GM12878 (cell line): ENCODE data around the gene ELF2. TPM values are rescaled to one million over a fixed set of nuclear protein-coding genes. Genes with fewer than 3 reads are reported as not detected.
A peak's percentile ranks its signal among the peaks of the same experiment; 100 is the strongest.

Experiments used
- CBX3 ChIP-seq: fragments of 200-600 bp; sonication (generic); IDR thresholded peaks from 2 replicates; pipeline ENCODE4 v1.6.1; 2016; ENCODE audit warnings: low read depth, borderline replicate concordance
- CREM ChIP-seq: IDR thresholded peaks from 2 replicates; pipeline ENCODE4 v1.6.1; 2014; ENCODE audit warnings: antibody characterized with exemption, low read depth
- ETV6 ChIP-seq, 2 experiments: fragments of 450-650 bp in 1 of 2; IDR thresholded peaks in 1 of 2; conservative IDR thresholded peaks in 1 of 2; 2 replicates each; pipeline ENCODE4 v1.6.1; 2014; ENCODE audit warnings: antibody characterized with exemption in 1 of 2, borderline replicate concordance in 1 of 2, low read depth in 1 of 2, mild to moderate bottlenecking in 1 of 2, moderate library complexity in 1 of 2
- FOXK2 ChIP-seq: fragments of 450-650 bp; IDR thresholded peaks from 2 replicates; pipeline ENCODE4 v1.6.1; 2017; ENCODE audit warnings: mild to moderate bottlenecking, moderate library complexity
- FOXM1 ChIP-seq: IDR thresholded peaks from 2 replicates; pipeline ENCODE4 v1.6.1; 2012; ENCODE audit warnings: low read depth, mild to moderate bottlenecking, inconsistent platforms, low read length, moderate library complexity
- HDAC2 ChIP-seq: fragments of 200-600 bp; sonication (generic); IDR thresholded peaks from 2 replicates; pipeline ENCODE4 v1.6.1; 2017
- HDGF ChIP-seq: fragments of 450-650 bp; IDR thresholded peaks from 2 replicates; pipeline ENCODE4 v1.6.1; 2016; ENCODE audit warnings: antibody characterized with exemption
- NFYB ChIP-seq: IDR thresholded peaks from 2 replicates; pipeline ENCODE4 v1.6.1; 2011; ENCODE audit warnings: low read depth, mild to moderate bottlenecking, low read length, improper control_type of control experiment, moderate library complexity; ENCODE audit not compliant: insufficient read depth
- NRF1 ChIP-seq: conservative IDR thresholded peaks from 2 replicates; pipeline ENCODE4 v1.6.1; 2011; ENCODE audit warnings: mild to moderate bottlenecking, low read depth, low read length, improper control_type of control experiment
- RB1 ChIP-seq: fragments of 450-650 bp; formaldehyde crosslinking; IDR thresholded peaks from 2 replicates; pipeline ENCODE4 v1.6.1; 2017; ENCODE audit warnings: mild to moderate bottlenecking, borderline replicate concordance
- RELA ChIP-seq: fragments of 450-650 bp; IDR thresholded peaks from 2 replicates; pipeline ENCODE4 v1.8.0; 2014; ENCODE audit warnings: borderline replicate concordance; ENCODE audit not compliant: partially characterized antibody
- SP1 ChIP-seq: IDR thresholded peaks from one replicate; pipeline ENCODE4 v1.6.1; 2011; ENCODE audit warnings: low read depth, low read length
- STAT3 ChIP-seq: IDR thresholded peaks from 2 replicates; pipeline ENCODE4 v1.6.1; 2011; ENCODE audit warnings: low read depth, low read length, improper control_type of control experiment
- SUPT20H ChIP-seq: IDR thresholded peaks from 2 replicates; pipeline ENCODE4 v1.6.1; 2011; ENCODE audit warnings: low read depth, mild to moderate bottlenecking, low read length, moderate library complexity, borderline replicate concordance; ENCODE audit not compliant: control insufficient read depth
- polyA plus RNA-seq, 11 experiments: library from polyadenylated mRNA; depleted of rRNA in 4 of 11; unstranded in 6 of 11; stranded (reverse) in 5 of 11; fragments of >200 nt; fragmentation: Nextera tagmentation in 4 of 11; fragmentation: Illumina TruSeq in 1 of 11; extraction: Ambion mirVana in 4 of 11; extraction: Trizol in 1 of 11; gene quantifications; 1 replicate in 1 of 11; 2 replicates in 10 of 11; pipeline versions ENCODE4 v1.2.1 to v1.2.3, GENCODE V29; 2011 to 2016; ENCODE audit warnings: inconsistent platforms in 2 of 11, missing spikeins in 2 of 11, low read depth in 1 of 11
- total RNA-seq, 4 experiments: library from RNA; depleted of rRNA in 3 of 4; stranded (reverse); fragments of >200 nt in 3 of 4; fragmentation: Illumina TruSeq in 1 of 4; extraction: Trizol in 1 of 4; gene quantifications; 2 replicates each; pipeline versions ENCODE4 v1.2.1 to v1.2.3, GENCODE V29; 2013 to 2021
- TF ChIP-seq, protein P1 (sequence below): IDR thresholded peaks from 2 replicates; pipeline ENCODE4 v1.6.1; 2011; ENCODE audit warnings: borderline replicate concordance, low read depth, mild to moderate bottlenecking, moderate library complexity, low read length; ENCODE audit not compliant: insufficient read depth, poor library complexity, severe bottlenecking
- TF ChIP-seq, protein P2 (sequence below): IDR thresholded peaks from 2 replicates; pipeline ENCODE4 v1.6.1; 2012; ENCODE audit warnings: low read depth, low read length, improper control_type of control experiment
- TF ChIP-seq, protein P3 (sequence below): fragments of 450-650 bp; IDR thresholded peaks from 2 replicates; pipeline ENCODE4 v1.6.1; 2018; ENCODE audit warnings: borderline replicate concordance, mild to moderate bottlenecking; ENCODE audit not compliant: partially characterized antibody
- TF ChIP-seq, protein P4 (sequence below): IDR thresholded peaks from 2 replicates; pipeline ENCODE4 v1.6.1; 2012; ENCODE audit warnings: low read depth, low read length, improper control_type of control experiment
- TF ChIP-seq, protein P5 (sequence below): fragments of 450-650 bp; IDR thresholded peaks from 2 replicates; pipeline ENCODE4 v1.6.1; 2016; ENCODE audit warnings: mild to moderate bottlenecking
- TF ChIP-seq, protein P6 (sequence below): fragments of 450-650 bp; conservative IDR thresholded peaks from 2 replicates; pipeline ENCODE4 v1.6.1; 2017; ENCODE audit warnings: mild to moderate bottlenecking, moderate library complexity

Gene ELF2
- total and polyA plus RNA-seq, 10 of the 15 experiments (the other 5 are each of a cell fraction or from before 2014, with no cell fraction given), result 10.5 to 30.1 (median 20.5) TPM

DNA sequence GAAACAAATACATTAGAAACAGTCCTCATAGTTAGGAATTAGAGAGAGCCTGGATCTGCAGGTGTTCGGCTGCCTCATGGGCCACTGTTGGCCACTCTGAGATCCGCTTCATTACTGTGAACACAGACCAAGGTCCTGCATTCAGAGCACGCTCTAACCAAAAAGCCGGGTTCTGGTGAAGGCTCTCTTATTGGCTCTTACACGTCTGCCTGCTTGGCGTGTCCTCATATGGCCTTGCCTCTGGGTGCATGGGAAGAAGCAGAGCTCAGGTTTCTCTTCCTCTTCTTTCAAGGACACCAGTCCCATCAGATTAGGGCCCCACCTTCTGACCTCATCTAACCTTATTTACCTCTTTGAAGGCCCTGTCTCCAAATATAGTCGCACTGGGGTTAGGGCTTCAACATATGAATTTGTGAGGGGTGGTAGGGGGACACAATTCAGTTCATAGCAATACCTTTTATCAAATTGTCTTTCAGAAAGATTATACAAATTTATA lies 37.1 kb upstream of the ELF2 start (continued):
- TF ChIP-seq RELA (no peak), FOXM1 (no peak), SP1 (no peak), RB1 (no peak), SUPT20H (no peak), STAT3 (no peak), FOXK2 (peak; percentile 53; the same call in 1 of the 2 replicates), HDAC2 (no peak), CREM (peak; percentile 26; the same call in 1 of the 2 replicates), ETV6 (conservative IDR thresholded peaks at IDR 0.05 in 1 of 2, IDR thresholded peaks at IDR 0.05 in 1 of 2; ENCODE audit: borderline replicate concordance in 1 of 2, low read depth in 1 of 2) (no peak), CBX3 (no peak), HDGF (no peak), NFYB (peak; percentile 64; the same call in 1 of the 2 replicates), NRF1 (no peak)
- TF ChIP-seq, protein P1, sequence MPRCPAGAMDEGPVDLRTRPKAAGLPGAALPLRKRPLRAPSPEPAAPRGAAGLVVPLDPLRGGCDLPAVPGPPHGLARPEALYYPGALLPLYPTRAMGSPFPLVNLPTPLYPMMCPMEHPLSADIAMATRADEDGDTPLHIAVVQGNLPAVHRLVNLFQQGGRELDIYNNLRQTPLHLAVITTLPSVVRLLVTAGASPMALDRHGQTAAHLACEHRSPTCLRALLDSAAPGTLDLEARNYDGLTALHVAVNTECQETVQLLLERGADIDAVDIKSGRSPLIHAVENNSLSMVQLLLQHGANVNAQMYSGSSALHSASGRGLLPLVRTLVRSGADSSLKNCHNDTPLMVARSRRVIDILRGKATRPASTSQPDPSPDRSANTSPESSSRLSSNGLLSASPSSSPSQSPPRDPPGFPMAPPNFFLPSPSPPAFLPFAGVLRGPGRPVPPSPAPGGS, result no peak
- TF ChIP-seq, protein P2, sequence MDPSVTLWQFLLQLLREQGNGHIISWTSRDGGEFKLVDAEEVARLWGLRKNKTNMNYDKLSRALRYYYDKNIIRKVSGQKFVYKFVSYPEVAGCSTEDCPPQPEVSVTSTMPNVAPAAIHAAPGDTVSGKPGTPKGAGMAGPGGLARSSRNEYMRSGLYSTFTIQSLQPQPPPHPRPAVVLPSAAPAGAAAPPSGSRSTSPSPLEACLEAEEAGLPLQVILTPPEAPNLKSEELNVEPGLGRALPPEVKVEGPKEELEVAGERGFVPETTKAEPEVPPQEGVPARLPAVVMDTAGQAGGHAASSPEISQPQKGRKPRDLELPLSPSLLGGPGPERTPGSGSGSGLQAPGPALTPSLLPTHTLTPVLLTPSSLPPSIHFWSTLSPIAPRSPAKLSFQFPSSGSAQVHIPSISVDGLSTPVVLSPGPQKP, result no peak
- TF ChIP-seq, protein P3, sequence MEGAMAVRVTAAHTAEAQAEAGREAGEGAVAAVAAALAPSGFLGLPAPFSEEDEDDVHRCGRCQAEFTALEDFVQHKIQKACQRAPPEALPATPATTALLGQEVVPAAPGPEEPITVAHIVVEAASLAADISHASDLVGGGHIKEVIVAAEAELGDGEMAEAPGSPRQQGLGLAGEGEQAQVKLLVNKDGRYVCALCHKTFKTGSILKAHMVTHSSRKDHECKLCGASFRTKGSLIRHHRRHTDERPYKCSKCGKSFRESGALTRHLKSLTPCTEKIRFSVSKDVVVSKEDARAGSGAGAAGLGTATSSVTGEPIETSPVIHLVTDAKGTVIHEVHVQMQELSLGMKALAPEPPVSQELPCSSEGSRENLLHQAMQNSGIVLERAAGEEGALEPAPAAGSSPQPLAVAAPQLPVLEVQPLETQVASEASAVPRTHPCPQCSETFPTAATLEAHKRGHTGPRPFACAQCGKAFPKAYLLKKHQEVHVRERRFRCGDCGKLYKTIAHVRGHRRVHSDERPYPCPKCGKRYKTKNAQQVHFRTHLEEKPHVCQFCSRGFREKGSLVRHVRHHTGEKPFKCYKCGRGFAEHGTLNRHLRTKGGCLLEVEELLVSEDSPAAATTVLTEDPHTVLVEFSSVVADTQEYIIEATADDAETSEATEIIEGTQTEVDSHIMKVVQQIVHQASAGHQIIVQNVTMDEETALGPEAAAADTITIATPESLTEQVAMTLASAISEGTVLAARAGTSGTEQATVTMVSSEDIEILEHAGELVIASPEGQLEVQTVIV, result no peak
- TF ChIP-seq, protein P4, sequence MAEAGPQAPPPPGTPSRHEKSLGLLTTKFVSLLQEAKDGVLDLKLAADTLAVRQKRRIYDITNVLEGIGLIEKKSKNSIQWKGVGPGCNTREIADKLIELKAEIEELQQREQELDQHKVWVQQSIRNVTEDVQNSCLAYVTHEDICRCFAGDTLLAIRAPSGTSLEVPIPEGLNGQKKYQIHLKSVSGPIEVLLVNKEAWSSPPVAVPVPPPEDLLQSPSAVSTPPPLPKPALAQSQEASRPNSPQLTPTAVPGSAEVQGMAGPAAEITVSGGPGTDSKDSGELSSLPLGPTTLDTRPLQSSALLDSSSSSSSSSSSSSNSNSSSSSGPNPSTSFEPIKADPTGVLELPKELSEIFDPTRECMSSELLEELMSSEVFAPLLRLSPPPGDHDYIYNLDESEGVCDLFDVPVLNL, result no peak
- TF ChIP-seq, protein P5, sequence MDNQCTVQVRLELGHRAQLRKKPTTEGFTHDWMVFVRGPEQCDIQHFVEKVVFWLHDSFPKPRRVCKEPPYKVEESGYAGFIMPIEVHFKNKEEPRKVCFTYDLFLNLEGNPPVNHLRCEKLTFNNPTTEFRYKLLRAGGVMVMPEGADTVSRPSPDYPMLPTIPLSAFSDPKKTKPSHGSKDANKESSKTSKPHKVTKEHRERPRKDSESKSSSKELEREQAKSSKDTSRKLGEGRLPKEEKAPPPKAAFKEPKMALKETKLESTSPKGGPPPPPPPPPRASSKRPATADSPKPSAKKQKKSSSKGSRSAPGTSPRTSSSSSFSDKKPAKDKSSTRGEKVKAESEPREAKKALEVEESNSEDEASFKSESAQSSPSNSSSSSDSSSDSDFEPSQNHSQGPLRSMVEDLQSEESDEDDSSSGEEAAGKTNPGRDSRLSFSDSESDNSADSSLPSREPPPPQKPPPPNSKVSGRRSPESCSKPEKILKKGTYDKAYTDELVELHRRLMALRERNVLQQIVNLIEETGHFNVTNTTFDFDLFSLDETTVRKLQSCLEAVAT, result no peak
- TF ChIP-seq, protein P6, sequence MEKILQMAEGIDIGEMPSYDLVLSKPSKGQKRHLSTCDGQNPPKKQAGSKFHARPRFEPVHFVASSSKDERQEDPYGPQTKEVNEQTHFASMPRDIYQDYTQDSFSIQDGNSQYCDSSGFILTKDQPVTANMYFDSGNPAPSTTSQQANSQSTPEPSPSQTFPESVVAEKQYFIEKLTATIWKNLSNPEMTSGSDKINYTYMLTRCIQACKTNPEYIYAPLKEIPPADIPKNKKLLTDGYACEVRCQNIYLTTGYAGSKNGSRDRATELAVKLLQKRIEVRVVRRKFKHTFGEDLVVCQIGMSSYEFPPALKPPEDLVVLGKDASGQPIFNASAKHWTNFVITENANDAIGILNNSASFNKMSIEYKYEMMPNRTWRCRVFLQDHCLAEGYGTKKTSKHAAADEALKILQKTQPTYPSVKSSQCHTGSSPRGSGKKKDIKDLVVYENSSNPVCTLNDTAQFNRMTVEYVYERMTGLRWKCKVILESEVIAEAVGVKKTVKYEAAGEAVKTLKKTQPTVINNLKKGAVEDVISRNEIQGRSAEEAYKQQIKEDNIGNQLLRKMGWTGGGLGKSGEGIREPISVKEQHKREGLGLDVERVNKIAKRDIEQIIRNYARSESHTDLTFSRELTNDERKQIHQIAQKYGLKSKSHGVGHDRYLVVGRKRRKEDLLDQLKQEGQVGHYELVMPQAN, result no peak
